GM23338 (cell line): ENCODE data around the gene SOWAHA. TPM values are rescaled to one million over a fixed set of nuclear protein-coding genes. Genes with fewer than 3 reads are reported as not detected.

Source experiments
- ATAC-seq: fragments of 200-7000 bp; cut with Tn5 transposase; 3 replicates; pipeline ENCODE4 v1.9.1; 2020
- DNase-seq: peaks from one replicate; pipeline ENCODE4 v3.0.0-alpha.2; 2015; ENCODE audit warnings: low spot score
- H2AFZ ChIP-seq: fragments of 200-600 bp; sonication (generic); 2 replicates; pipeline ENCODE4 v1.8.0; 2016; ENCODE audit warnings: antibody characterized with exemption, mild to moderate bottlenecking, moderate library complexity
- H3F3A ChIP-seq: fragments of 200-600 bp; sonication (generic); replicated peaks from 2 replicates; pipeline ENCODE4 v1.8.0; 2017; ENCODE audit warnings: antibody characterized with exemption, mixed run types, low read depth
- H3K27ac ChIP-seq: fragments of 200-600 bp; sonication (generic); 2 replicates; pipeline ENCODE4 v1.6.1; 2016; ENCODE audit warnings: low read depth
- H3K27me3 ChIP-seq: fragments of 200-600 bp; sonication (generic); 2 replicates; pipeline ENCODE4 v1.8.0; 2016; ENCODE audit warnings: mild to moderate bottlenecking, mixed run types, moderate library complexity; ENCODE audit not compliant: insufficient read depth
- H3K36me3 ChIP-seq: fragments of 200-600 bp; sonication (generic); 2 replicates; pipeline ENCODE4 v1.8.0; 2016; ENCODE audit warnings: mild to moderate bottlenecking; ENCODE audit not compliant: insufficient read depth
- H3K4me1 ChIP-seq: fragments of 200-600 bp; sonication (generic); 2 replicates; pipeline ENCODE4 v1.8.0; 2016; ENCODE audit warnings: mild to moderate bottlenecking, moderate library complexity; ENCODE audit not compliant: insufficient read depth
- H3K4me2 ChIP-seq: fragments of 200-600 bp; sonication (generic); 2 replicates; pipeline ENCODE4 v1.7.1; 2017; ENCODE audit warnings: mixed run types
- H3K4me3 ChIP-seq: fragments of 200-600 bp; sonication (generic); 2 replicates; pipeline ENCODE4 v1.6.1; 2016; ENCODE audit warnings: mixed run types
- H3K79me2 ChIP-seq: fragments of 200-600 bp; sonication (generic); replicated peaks from 2 replicates; pipeline ENCODE4 v1.8.0; 2017; ENCODE audit warnings: mild to moderate bottlenecking; ENCODE audit not compliant: insufficient read depth
- H3K9me2 ChIP-seq: fragments of 200-600 bp; sonication (generic); 2 replicates; pipeline ENCODE4 v1.8.0; 2017; ENCODE audit not compliant: insufficient read depth
- H4K20me1 ChIP-seq: fragments of 200-600 bp; sonication (generic); replicated peaks from 2 replicates; pipeline ENCODE4 v1.8.0; 2017; ENCODE audit warnings: mild to moderate bottlenecking; ENCODE audit not compliant: insufficient read depth
- H3K27ac Mint-ChIP-seq: 2 replicates; pipeline ENCODE4 v1.8.0; 2020; ENCODE audit warnings: inconsistent platforms, mild to moderate bottlenecking, moderate library complexity, mixed read lengths
- H3K27me3 Mint-ChIP-seq: 3 replicates; pipeline ENCODE4 v1.8.0; 2022; ENCODE audit warnings: low read depth, mild to moderate bottlenecking, moderate library complexity, mixed read lengths, inconsistent platforms; ENCODE audit not compliant: insufficient read depth, poor library complexity
- H3K36me3 Mint-ChIP-seq: 3 replicates; pipeline ENCODE4 v1.8.0; 2021; ENCODE audit warnings: low read depth, mild to moderate bottlenecking, inconsistent platforms, moderate library complexity, mixed read lengths
- H3K4me1 Mint-ChIP-seq: 3 replicates; pipeline ENCODE4 v1.8.0; 2020; ENCODE audit warnings: mild to moderate bottlenecking, inconsistent platforms, mixed read lengths
- H3K4me3 Mint-ChIP-seq: 3 replicates; pipeline ENCODE4 v1.8.0; 2021; ENCODE audit warnings: moderate library complexity, mild to moderate bottlenecking, inconsistent platforms, mixed read lengths
- H3K9me3 Mint-ChIP-seq: 3 replicates; pipeline ENCODE4 v1.8.0; 2020; ENCODE audit warnings: moderate library complexity, mild to moderate bottlenecking, inconsistent platforms, mixed read lengths
- CREB1 ChIP-seq: fragments of 250-450 bp; sonication (Bioruptor Pico); IDR thresholded peaks from 2 replicates; pipeline ENCODE4 v1.5.0; 2020; ENCODE audit warnings: low read depth, mild to moderate bottlenecking, moderate library complexity
- CTCF ChIP-seq, 2 experiments: fragments of 200-600 bp in 1 of 2; sonication (generic) in 1 of 2; conservative IDR thresholded peaks; 2 replicates each; pipeline versions ENCODE4 v1.5.1 to v1.6.1; 2016 to 2017; ENCODE audit warnings: antibody characterized with exemption in 2 of 2, low read depth in 2 of 2, mild to moderate bottlenecking in 2 of 2, moderate library complexity in 1 of 2
- ETS1 ChIP-seq: IDR thresholded peaks from 2 replicates; pipeline ENCODE4 v1.6.1; 2016; ENCODE audit warnings: antibody characterized with exemption
- EZH2phosphoT487 ChIP-seq: fragments of 200-600 bp; sonication (generic); IDR thresholded peaks from one replicate; pipeline ENCODE4 v1.8.1; 2018; ENCODE audit warnings: antibody characterized with exemption; ENCODE audit not compliant: unreplicated experiment
- JUNB ChIP-seq: IDR thresholded peaks from one replicate; pipeline ENCODE4 v1.6.1; 2016; ENCODE audit warnings: antibody characterized with exemption; ENCODE audit not compliant: unreplicated experiment
- NANOG ChIP-seq: IDR thresholded peaks from 2 replicates; pipeline ENCODE4 v1.6.1; 2016; ENCODE audit warnings: antibody characterized with exemption, borderline replicate concordance
- REST ChIP-seq: IDR thresholded peaks from one replicate; pipeline ENCODE4 v1.6.1; 2018; ENCODE audit warnings: antibody characterized with exemption; ENCODE audit not compliant: unreplicated experiment
- STAT1 ChIP-seq: IDR thresholded peaks from one replicate; pipeline ENCODE4 v1.6.1; 2016; ENCODE audit warnings: antibody characterized with exemption; ENCODE audit not compliant: unreplicated experiment
- ZNF114 ChIP-seq: fragments of 250-450 bp; sonication (Bioruptor Pico); IDR thresholded peaks from 2 replicates; pipeline ENCODE4 v1.5.0; 2020; ENCODE audit warnings: mild to moderate bottlenecking, moderate library complexity
- ZNF331 ChIP-seq: fragments of 250-450 bp; sonication (Bioruptor Pico); IDR thresholded peaks from 2 replicates; pipeline ENCODE4 v1.5.0; 2020; ENCODE audit warnings: low read depth, mild to moderate bottlenecking, moderate library complexity
- ZNF462 ChIP-seq: fragments of 250-450 bp; sonication (Bioruptor Pico); IDR thresholded peaks from 2 replicates; pipeline ENCODE4 v1.5.0; 2020; ENCODE audit warnings: mild to moderate bottlenecking, moderate library complexity
- polyA plus RNA-seq: library from polyadenylated mRNA; unstranded; fragments of >200 nt; fragmentation: Nextera tagmentation; extraction: Ambion mirVana; gene quantifications from 2 replicates; pipeline ENCODE4 v1.2.1, GENCODE V29; 2016
- total RNA-seq: library from RNA; depleted of rRNA; stranded (reverse); fragments of >200 nt; shearing (Covaris generic); gene quantifications from 2 replicates; pipeline ENCODE4 v1.2.3, GENCODE V29; 2014

SOWAHA gene
- total and polyA plus RNA-seq, 2 experiments from 2014 or later = 0.18 to 0.52 TPM

GRCh38 chr5:132771503-132771998 lies 41.6 kb upstream of the SOWAHA start (continued):
- no peak for TF ChIP-seq REST
- no peak for TF ChIP-seq ZNF331
- no peak for TF ChIP-seq EZH2phosphoT487
- no peak for TF ChIP-seq CREB1 (CRISPR knock-in tag)
- no peak for TF ChIP-seq JUNB
- no peak for TF ChIP-seq STAT1
- no peak for TF ChIP-seq CTCF (conservative IDR thresholded peaks at IDR 0.05; ENCODE audit: low read depth in 2 of 2)

GRCh38 chr5:132772291-132773070 lies 40.6 kb upstream of the SOWAHA start:
- Histone ChIP-seq H3K4me3 (no peak overlapping the region), H3K4me1 (peaks cover 17% of the 10 kb centered on the region; the same call in 1 of the 2 replicates), H3K27me3 (peaks cover 20% of the 10 kb centered on the region), H3K36me3 (no peaks in the 10 kb centered on the region), H3F3A (no peaks in the 10 kb centered on the region), H2AFZ (no peak overlapping the region), H3K27ac (no peak overlapping the region), H4K20me1 (0 out of 2 replicates have a peak, but pooled peaks cover 4% of the 10 kb centered on the region), H3K9me2 (peaks cover 2% of the 10 kb centered on the region; the same call in 1 of the 2 replicates), H3K79me2 (peaks cover 4% of the 10 kb centered on the region; the same call in 1 of the 2 replicates), H3K4me2 (no peak overlapping the region)
- ATAC-seq (no peak; the same call in 2 of the 3 replicates), DNase-seq (no peak)
- Mint-ChIP-seq H3K27ac (no peak overlapping the region; the same call in 1 of the 2 replicates), H3K27me3 (peaks cover 24% of the 10 kb centered on the region), H3K9me3 (no peaks in the 10 kb centered on the region), H3K4me3 (no peak overlapping the region), H3K4me1 (peaks cover 26% of the 10 kb centered on the region), H3K36me3 (no peaks in the 10 kb centered on the region; the same call in 2 of the 3 replicates)
- TF ChIP-seq NANOG = no peak
- TF ChIP-seq CREB1 (CRISPR knock-in tag) = no peak
- no peak for TF ChIP-seq ZNF114 (CRISPR knock-in tag)
- no peak for TF ChIP-seq ETS1
- no peak for TF ChIP-seq ZNF331
- TF ChIP-seq EZH2phosphoT487 = no peak
- TF ChIP-seq ZNF462 = no peak
